K562 (cell line): Measurements from ENCODE around the gene NARF.

Experiments used
- CCNT2 ChIP-seq: IDR thresholded peaks from 2 replicates; pipeline ENCODE4 v1.6.1; 2011; ENCODE audit warnings: borderline replicate concordance, low read depth, mild to moderate bottlenecking, moderate library complexity, mixed read lengths, low read length; ENCODE audit not compliant: insufficient read length; ENCODE audit errors: extremely low read depth
- CEBPB ChIP-seq: fragments of 450-650 bp; IDR thresholded peaks from 2 replicates; pipeline ENCODE4 v1.6.1; 2016; ENCODE audit warnings: missing genetic modification characterization, missing compliant biosample characterization
- EZH2 ChIP-seq: IDR thresholded peaks from 2 replicates; pipeline ENCODE4 v1.6.1; 2012; ENCODE audit warnings: low read depth, mild to moderate bottlenecking, inconsistent platforms, low read length, borderline replicate concordance
- MYNN ChIP-seq, 2 experiments: sonication (generic); formaldehyde crosslinking in 1 of 2; IDR thresholded peaks; 2 replicates each; pipeline versions ENCODE4 v1.5.0 to v1.6.1; 2016 to 2020; ENCODE audit warnings: antibody characterized with exemption in 1 of 2, missing genetic modification reagents in 1 of 2
- POLR2A ChIP-seq: fragments of 450-650 bp; conservative IDR thresholded peaks from 2 replicates; pipeline ENCODE4 v1.6.1; 2016
- ZNF551 ChIP-seq: fragments of 250-450 bp; sonication (Bioruptor Pico); IDR thresholded peaks from 2 replicates; pipeline ENCODE4 v1.5.0; 2021; ENCODE audit warnings: mild to moderate bottlenecking, moderate library complexity
- ZNF780A ChIP-seq: fragments of 250-450 bp; sonication (Bioruptor Pico); IDR thresholded peaks from 2 replicates; pipeline ENCODE4 v1.5.0; 2021; ENCODE audit warnings: mild to moderate bottlenecking
- TF ChIP-seq, protein P1 (sequence below), 3 experiments: IDR thresholded peaks in 2 of 3; conservative IDR thresholded peaks in 1 of 3; 2 replicates each; pipeline ENCODE4 v1.5.1; 2011 to 2012; ENCODE audit warnings: low read length in 3 of 3, mild to moderate bottlenecking in 3 of 3, control low read depth in 2 of 3, improper control_type of control experiment in 1 of 3, inconsistent platforms in 1 of 3, low read depth in 1 of 3, mixed read lengths in 1 of 3, moderate library complexity in 1 of 3; ENCODE audit not compliant: insufficient read depth in 2 of 3
- TF ChIP-seq, protein P2 (sequence below), 2 experiments: fragments of 450-650 bp; formaldehyde crosslinking in 1 of 2; IDR thresholded peaks; 2 replicates each; pipeline versions ENCODE4 v1.4.0 to v1.6.1; 2014 to 2020; ENCODE audit warnings: mild to moderate bottlenecking in 2 of 2, borderline replicate concordance in 1 of 2, low read depth in 1 of 2
- TF ChIP-seq, protein P3 (sequence below): fragments of 450-650 bp; IDR thresholded peaks from 2 replicates; pipeline ENCODE4 v1.6.1; 2016; ENCODE audit warnings: antibody characterized with exemption

DNA sequence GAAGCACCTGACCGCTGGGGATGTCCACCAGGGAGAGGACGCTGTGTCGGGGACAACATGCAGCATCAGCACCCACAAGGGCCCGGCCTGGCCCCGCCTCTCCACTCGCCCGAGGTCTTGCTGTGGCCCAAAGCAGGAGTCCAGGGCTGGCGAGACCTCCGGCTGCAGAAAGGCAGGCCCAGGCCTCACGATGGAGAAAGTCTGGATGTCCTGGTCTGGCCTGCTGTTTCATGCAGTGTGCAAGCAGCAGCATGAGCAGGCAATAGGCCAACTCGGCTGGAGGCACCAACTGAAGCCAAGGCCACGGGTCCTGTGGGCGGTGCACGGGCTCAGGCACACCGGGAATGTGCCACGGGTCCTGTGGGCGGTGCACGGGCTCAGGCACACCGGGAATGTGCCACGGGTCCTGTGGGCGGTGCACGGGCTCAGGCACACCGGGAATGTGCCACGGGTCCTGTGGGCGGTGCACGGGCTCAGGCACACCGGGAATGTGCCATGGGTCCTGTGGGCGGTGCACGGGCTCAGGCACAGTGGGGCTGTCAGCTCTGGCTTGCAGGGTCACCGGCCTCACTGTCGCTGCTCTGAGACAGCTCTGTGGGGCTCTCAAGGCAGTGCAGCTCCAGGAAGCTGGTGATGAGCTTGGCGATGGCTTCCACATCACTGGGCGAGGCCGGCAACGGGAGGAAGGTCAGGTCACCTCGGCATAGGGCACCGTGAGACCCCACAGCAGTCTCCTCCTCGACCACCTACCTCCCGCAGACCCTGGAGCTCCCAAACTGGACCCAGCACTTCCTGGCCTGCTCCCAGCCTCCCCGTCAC lies 14.9 kb upstream of the NARF start:
- TF ChIP-seq, protein P1, sequence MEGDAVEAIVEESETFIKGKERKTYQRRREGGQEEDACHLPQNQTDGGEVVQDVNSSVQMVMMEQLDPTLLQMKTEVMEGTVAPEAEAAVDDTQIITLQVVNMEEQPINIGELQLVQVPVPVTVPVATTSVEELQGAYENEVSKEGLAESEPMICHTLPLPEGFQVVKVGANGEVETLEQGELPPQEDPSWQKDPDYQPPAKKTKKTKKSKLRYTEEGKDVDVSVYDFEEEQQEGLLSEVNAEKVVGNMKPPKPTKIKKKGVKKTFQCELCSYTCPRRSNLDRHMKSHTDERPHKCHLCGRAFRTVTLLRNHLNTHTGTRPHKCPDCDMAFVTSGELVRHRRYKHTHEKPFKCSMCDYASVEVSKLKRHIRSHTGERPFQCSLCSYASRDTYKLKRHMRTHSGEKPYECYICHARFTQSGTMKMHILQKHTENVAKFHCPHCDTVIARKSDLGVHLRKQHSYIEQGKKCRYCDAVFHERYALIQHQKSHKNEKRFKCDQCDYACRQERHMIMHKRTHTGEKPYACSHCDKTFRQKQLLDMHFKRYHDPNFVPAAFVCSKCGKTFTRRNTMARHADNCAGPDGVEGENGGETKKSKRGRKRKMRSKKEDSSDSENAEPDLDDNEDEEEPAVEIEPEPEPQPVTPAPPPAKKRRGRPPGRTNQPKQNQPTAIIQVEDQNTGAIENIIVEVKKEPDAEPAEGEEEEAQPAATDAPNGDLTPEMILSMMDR (IDR thresholded peaks at IDR 0.05 in 2 of 3, conservative IDR thresholded peaks at IDR 0.05 in 1 of 3; ENCODE audit: insufficient read depth in 2 of 3, low read depth in 1 of 3, low read length in 3 of 3) = no peak
- TF ChIP-seq ZNF780A (CRISPR knock-in tag) (no peak), CCNT2 (no peak), EZH2 (no peak), MYNN (IDR thresholded peaks at IDR 0.05) (no peak), MYNN (CRISPR knock-in tag; IDR thresholded peaks at IDR 0.05) (no peak), ZNF551 (CRISPR knock-in tag) (no peak), POLR2A (no peak), CEBPB (no peak)
- TF ChIP-seq, protein P2, sequence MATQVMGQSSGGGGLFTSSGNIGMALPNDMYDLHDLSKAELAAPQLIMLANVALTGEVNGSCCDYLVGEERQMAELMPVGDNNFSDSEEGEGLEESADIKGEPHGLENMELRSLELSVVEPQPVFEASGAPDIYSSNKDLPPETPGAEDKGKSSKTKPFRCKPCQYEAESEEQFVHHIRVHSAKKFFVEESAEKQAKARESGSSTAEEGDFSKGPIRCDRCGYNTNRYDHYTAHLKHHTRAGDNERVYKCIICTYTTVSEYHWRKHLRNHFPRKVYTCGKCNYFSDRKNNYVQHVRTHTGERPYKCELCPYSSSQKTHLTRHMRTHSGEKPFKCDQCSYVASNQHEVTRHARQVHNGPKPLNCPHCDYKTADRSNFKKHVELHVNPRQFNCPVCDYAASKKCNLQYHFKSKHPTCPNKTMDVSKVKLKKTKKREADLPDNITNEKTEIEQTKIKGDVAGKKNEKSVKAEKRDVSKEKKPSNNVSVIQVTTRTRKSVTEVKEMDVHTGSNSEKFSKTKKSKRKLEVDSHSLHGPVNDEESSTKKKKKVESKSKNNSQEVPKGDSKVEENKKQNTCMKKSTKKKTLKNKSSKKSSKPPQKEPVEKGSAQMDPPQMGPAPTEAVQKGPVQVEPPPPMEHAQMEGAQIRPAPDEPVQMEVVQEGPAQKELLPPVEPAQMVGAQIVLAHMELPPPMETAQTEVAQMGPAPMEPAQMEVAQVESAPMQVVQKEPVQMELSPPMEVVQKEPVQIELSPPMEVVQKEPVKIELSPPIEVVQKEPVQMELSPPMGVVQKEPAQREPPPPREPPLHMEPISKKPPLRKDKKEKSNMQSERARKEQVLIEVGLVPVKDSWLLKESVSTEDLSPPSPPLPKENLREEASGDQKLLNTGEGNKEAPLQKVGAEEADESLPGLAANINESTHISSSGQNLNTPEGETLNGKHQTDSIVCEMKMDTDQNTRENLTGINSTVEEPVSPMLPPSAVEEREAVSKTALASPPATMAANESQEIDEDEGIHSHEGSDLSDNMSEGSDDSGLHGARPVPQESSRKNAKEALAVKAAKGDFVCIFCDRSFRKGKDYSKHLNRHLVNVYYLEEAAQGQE (IDR thresholded peaks at IDR 0.05; ENCODE audit: borderline replicate concordance) = no peak
- TF ChIP-seq, protein P2 (CRISPR knock-in tag; IDR thresholded peaks at IDR 0.05; ENCODE audit: low read depth) = no peak
- TF ChIP-seq, protein P3, sequence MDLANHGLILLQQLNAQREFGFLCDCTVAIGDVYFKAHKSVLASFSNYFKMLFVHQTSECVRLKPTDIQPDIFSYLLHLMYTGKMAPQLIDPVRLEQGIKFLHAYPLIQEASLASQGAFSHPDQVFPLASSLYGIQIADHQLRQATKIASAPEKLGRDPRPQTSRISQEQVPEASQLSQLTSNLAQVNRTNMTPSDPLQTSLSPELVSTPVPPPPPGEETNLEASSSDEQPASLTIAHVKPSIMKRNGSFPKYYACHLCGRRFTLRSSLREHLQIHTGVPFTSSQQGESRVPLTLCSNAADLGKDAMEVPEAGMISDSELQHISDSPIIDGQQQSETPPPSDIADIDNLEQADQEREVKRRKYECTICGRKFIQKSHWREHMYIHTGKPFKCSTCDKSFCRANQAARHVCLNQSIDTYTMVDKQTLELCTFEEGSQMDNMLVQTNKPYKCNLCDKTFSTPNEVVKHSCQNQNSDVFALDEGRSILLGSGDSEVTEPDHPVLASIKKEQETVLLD = no peak
